ENCODE measurements around the gene GMIP. TPM values are rescaled to one million over a fixed set of nuclear protein-coding genes. Genes with fewer than 3 reads are reported as not detected.
"Not testable (repeated sequence)": the region's sequence is repeated elsewhere in the genome, so short reads cannot be mapped to it uniquely, and the experiment has no call there.

The GMIP gene
- total and polyA plus RNA-seq, 2 donors, result 3.6 to 6.2 TPM

GRCh38 chr19:19623383-19623782, 20.1 kb downstream of the GMIP start:
- Histone ChIP-seq H3K27ac (ENCODE audit: low read depth) (no peak overlapping the region), H3K4me3 (ENCODE audit: low read depth, low read length) (no peak overlapping the region), H3K36me3 (ENCODE audit: insufficient read depth) (no peaks in the 10 kb centered on the region), H3K4me1 (ENCODE audit: insufficient read depth) (no peaks in the 10 kb centered on the region)
- DNase-seq (ENCODE audit: extremely low spot score), result no peak
- 88% methylated on average over 5 of the region's 5 CpGs for WGBS

- Histone ChIP-seq H3K36me3 (ENCODE audit: insufficient read depth) (no peaks in the 10 kb centered on the region), H3K27ac (ENCODE audit: low read depth) (no peak overlapping the region), H3K4me3 (ENCODE audit: low read depth, low read length) (no peak overlapping the region), H3K4me1 (ENCODE audit: insufficient read depth) (no peaks in the 10 kb centered on the region)
- DNase-seq (ENCODE audit: extremely low spot score), result no peak
- 80% methylated on average over 7 of the region's 7 CpGs for WGBS
These were observed 23.6 kb downstream of the GMIP start for GRCh38 chr19:19619849-19620210.

GRCh38 chr19:19619181-19619848, 24.1 kb downstream of the GMIP start:
- no peaks in the 10 kb centered on the region for H3K36me3 ChIP-seq (ENCODE audit: insufficient read depth)
- no peak for DNase-seq (ENCODE audit: extremely low spot score)
- no peaks in the 10 kb centered on the region for H3K4me1 ChIP-seq (ENCODE audit: insufficient read depth)
- peak overlapping the region; percentile 33 for H3K4me3 ChIP-seq (ENCODE audit: low read depth, low read length)
- H3K27ac ChIP-seq (ENCODE audit: low read depth), result no peak overlapping the region
- 51% methylated on average over 21 of the region's 21 CpGs for WGBS

DNA sequence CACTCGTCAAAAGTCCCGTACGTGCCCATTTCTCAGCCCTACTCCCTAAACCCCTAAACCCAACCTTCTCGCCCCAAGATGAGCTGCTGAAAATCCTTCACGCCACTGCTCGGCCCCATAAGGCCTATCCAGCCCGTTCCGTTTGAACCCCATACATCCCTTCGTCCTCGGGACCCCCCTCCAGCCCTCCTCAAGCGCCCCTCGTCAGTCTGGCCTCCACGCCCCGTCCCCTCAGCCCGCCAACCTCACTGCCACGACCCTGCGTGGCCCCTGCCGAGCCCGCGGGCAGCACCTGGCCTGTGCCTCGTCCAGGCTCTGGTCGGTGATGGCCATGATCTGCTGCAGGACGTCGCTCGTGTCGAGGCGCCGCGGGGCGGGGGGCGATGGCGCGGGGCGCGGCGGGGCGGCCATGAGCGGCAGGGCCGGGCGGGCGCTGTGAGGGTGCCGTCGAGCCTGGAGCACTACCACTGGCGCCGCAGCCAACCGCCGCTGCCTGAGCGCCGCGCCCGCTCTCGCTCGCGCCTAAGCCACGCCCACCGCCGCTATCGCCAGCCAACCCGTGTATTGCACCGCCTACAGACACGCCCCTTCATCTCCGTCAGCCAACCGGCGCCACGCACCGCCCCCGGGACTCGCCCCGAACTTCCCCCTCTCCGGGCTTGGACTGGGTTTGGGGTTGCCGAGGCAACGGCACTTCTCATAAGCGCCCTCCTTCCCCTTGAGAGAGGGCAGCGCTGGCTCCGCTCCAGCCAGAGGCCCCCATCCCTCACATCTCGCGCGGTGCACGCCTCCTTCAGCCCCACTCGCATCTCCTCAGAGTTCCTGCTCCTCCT, 25.0 kb downstream of the GMIP start, which contains the start of gene PBX4:
Gene PBX4, minus strand, starts transcription at position 469 of the 833 bp plus-strand sequence. Its CDS starts 58 bp downstream, at position 411.
- 3% methylated on average over 80 of the region's 80 CpGs for WGBS
- no peaks in the 10 kb centered on the region for H3K36me3 ChIP-seq (ENCODE audit: insufficient read depth)
- H3K27ac ChIP-seq (ENCODE audit: low read depth), result no peak within 1 kb of the TSS
- DNase-seq (ENCODE audit: extremely low spot score), result peak; percentile 93
- no peaks in the 10 kb centered on the region for H3K4me1 ChIP-seq (ENCODE audit: insufficient read depth)
- H3K4me3 ChIP-seq (ENCODE audit: low read depth, low read length), result peak within 1 kb of the TSS; percentile 33

DNA sequence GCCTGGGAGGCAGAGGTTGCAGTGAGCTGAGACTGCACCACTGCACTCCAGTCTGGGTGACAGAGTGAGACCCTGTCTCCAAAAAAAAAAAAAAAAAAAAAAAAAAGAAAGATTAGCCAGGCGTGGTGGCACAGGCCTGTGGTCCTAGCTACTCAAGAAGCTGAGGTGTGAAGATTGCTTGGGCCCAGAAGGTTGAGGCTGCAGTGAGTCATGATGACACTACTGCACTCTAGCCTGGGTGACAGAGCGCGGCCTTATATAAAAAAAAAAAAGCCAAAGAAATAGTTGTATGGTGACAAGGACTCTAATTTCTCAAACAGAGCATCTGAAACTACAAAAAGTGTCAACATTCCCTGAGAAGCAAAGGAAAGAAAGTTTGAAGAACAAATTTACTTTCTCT, 28.4 kb downstream of the GMIP start:
- no peaks in the 10 kb centered on the region for H3K36me3 ChIP-seq (ENCODE audit: insufficient read depth)
- no peak overlapping the region for H3K27ac ChIP-seq (ENCODE audit: low read depth)
- 89% methylated on average over 3 of the region's 3 CpGs for WGBS
- no peak for DNase-seq (ENCODE audit: extremely low spot score)
- no peak overlapping the region for H3K4me3 ChIP-seq (ENCODE audit: low read depth, low read length)
- no peaks in the 10 kb centered on the region for H3K4me1 ChIP-seq (ENCODE audit: insufficient read depth)

- 75% methylated on average over 4 of the region's 4 CpGs for WGBS
- H3K4me3 ChIP-seq (ENCODE audit: low read depth, low read length), result no peak overlapping the region
- H3K27ac ChIP-seq (ENCODE audit: low read depth), result no peak overlapping the region
- no peak for DNase-seq (ENCODE audit: extremely low spot score)
- no peaks in the 10 kb centered on the region for H3K4me1 ChIP-seq (ENCODE audit: insufficient read depth)
- no peaks in the 10 kb centered on the region for H3K36me3 ChIP-seq (ENCODE audit: insufficient read depth)
These were observed 30.0 kb downstream of the GMIP start for GRCh38 chr19:19613506-19613905.

- no peak for DNase-seq (ENCODE audit: extremely low spot score)
- WGBS, result 88% methylated on average over 10 of the region's 10 CpGs
- no peaks in the 10 kb centered on the region for H3K4me1 ChIP-seq (ENCODE audit: insufficient read depth)
- H3K27ac ChIP-seq (ENCODE audit: low read depth), result no peak overlapping the region
- H3K4me3 ChIP-seq (ENCODE audit: low read depth, low read length), result no peak overlapping the region
- H3K36me3 ChIP-seq (ENCODE audit: insufficient read depth), result no peaks in the 10 kb centered on the region
These were observed 32.9 kb downstream of the GMIP start for GRCh38 chr19:19610376-19611202.

DNA sequence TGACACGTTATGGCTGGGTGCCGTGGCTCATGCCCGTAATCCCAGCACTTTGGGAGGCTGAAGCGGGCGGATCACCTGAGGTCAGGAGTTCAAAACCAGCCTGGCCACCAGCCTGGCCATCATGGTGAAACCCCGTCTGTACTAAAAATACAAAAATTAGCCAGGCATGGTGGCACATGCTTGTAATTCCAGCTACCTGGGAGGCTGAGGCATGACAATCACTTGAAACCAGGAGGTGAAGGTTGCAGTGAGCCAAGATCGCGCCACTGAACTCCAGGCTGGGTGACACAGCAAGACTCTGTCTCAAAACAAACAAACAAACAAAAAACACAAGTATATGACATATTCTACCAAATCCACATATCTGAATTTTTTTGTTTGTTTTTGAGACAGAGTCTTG, 36.8 kb downstream of the GMIP start:
- 93% methylated on average over 8 of the region's 8 CpGs for WGBS
- H3K36me3 ChIP-seq (ENCODE audit: insufficient read depth); H3K4me3 ChIP-seq (ENCODE audit: low read depth, low read length); H3K27ac ChIP-seq (ENCODE audit: low read depth); H3K4me1 ChIP-seq (ENCODE audit: insufficient read depth); DNase-seq (ENCODE audit: extremely low spot score): not testable (repeated sequence)

- no peaks in the 10 kb centered on the region for H3K4me1 ChIP-seq (ENCODE audit: insufficient read depth)
- no peak for DNase-seq (ENCODE audit: extremely low spot score)
- no peak overlapping the region for H3K27ac ChIP-seq (ENCODE audit: low read depth)
- WGBS, result 76% methylated on average over 1 of the region's 1 CpG
- no peak overlapping the region for H3K4me3 ChIP-seq (ENCODE audit: low read depth, low read length)
- H3K36me3 ChIP-seq (ENCODE audit: insufficient read depth), result no peaks in the 10 kb centered on the region
These were observed 37.4 kb downstream of the GMIP start for GRCh38 chr19:19606021-19606420.

GRCh38 chr19:19602713-19603324, 40.6 kb downstream of the GMIP start:
- H3K27ac ChIP-seq (ENCODE audit: low read depth), result no peak overlapping the region
- H3K4me1 ChIP-seq (ENCODE audit: insufficient read depth), result no peaks in the 10 kb centered on the region
- WGBS, result 79% methylated on average over 3 of the region's 3 CpGs
- no peaks in the 10 kb centered on the region for H3K36me3 ChIP-seq (ENCODE audit: insufficient read depth)
- H3K4me3 ChIP-seq (ENCODE audit: low read depth, low read length), result no peak overlapping the region
- no peak for DNase-seq (ENCODE audit: extremely low spot score)

DNA sequence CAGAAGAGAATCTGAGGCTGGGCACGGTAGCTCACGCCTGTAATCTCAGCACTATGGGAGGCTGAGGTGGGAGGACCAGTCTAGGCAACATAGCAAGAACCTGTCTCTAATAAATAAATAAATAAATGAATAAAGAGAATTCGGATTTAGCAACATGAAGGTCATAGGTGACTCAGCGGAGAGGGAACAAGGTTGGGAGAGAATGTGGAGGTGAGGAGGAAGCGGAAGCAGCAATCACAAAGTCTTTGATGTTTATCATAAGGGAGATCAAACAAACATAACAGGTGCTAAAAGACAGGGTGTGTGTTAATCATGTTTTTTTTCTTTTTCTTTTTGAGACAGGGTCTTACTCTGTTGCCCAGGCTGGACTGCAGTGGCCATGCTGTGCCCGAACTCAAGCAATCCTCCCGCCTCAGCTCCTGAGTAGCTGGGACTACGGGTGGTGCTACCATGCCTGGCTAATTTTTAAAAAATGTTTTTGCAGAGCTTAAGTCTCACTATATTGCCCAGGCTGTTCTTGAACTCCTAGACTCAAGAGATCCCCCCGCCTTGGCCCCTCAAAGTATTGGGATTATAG, 41.2 kb downstream of the GMIP start:
- no peak overlapping the region for H3K4me3 ChIP-seq (ENCODE audit: low read depth, low read length)
- no peaks in the 10 kb centered on the region for H3K4me1 ChIP-seq (ENCODE audit: insufficient read depth)
- DNase-seq (ENCODE audit: extremely low spot score), result no peak
- H3K36me3 ChIP-seq (ENCODE audit: insufficient read depth), result no peaks in the 10 kb centered on the region
- no peak overlapping the region for H3K27ac ChIP-seq (ENCODE audit: low read depth)
- WGBS, result 75% methylated on average over 9 of the region's 9 CpGs

GRCh38 chr19:19600793-19601330, 42.6 kb downstream of the GMIP start:
- no peaks in the 10 kb centered on the region for H3K36me3 ChIP-seq (ENCODE audit: insufficient read depth)
- no peak overlapping the region for H3K4me3 ChIP-seq (ENCODE audit: low read depth, low read length)
- H3K4me1 ChIP-seq (ENCODE audit: insufficient read depth), result no peaks in the 10 kb centered on the region
- no peak for DNase-seq (ENCODE audit: extremely low spot score)
- 86% methylated on average over 1 of the region's 1 CpG for WGBS
- H3K27ac ChIP-seq (ENCODE audit: low read depth), result no peak overlapping the region

Measured in urinary bladder (tissue), 4 donors.